Measurements from ENCODE around the gene SPRR4. TPM values are rescaled to one million over a fixed set of nuclear protein-coding genes. Genes with fewer than 3 reads are reported as not detected.
"Not testable (repeated sequence)": the region's sequence is repeated elsewhere in the genome, so short reads cannot be mapped to it uniquely, and the experiment has no call there.

Gene SPRR4
- total RNA-seq, 1 experiment from 2014 or later: not detected

DNA sequence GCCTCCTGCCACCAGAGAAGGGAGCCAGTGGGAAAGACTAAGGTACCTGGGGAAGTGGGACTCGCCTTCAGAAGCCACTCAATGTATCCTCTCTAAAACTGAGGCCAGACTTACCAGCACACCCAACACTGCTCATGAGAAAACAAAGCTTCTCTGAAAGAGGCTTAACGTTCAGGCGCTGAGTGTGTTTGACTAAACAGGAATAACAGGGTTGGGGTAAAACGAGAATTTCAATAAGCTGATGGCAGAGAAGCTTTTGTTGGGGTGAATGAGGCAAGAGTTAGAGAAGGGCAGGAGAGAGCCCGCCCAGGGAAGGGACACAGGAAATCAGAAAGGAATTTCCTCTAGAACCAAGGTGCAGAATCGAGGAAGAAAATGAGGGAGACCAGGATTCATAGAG is 29.4 kb downstream of the SPRR4 start:
- no peak for DNase-seq (ENCODE audit: low spot score)
- in situ Hi-C loops (cut with HindIII; ENCODE audit: low sequenced_read_pairs): no loop called here

DNA sequence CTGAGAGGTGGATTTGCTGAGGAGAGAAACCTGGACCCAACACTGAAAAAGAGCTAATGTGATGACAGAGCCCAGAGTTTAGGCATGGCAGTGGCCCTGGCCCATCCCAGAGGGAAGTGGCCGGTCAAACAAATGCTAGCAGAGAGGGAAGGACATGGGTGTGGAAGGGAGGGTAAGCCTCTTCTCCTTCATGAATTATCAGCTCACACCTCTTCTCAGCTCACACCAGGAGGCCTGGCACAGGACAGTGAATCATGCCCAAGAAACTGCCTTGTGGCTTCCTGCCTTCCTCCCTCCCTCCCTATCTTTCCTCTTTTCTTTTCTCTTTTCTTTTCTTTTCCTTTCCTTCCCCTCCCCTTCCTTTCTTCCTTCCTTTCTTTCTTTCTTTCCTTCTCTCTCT is 29.8 kb downstream of the SPRR4 start:
- DNase-seq (ENCODE audit: low spot score): no peak
- in situ Hi-C loops (cut with HindIII; ENCODE audit: low sequenced_read_pairs): no loop called here

- DNase-seq (ENCODE audit: low spot score): no peak
- in situ Hi-C loops (cut with HindIII; ENCODE audit: low sequenced_read_pairs): no loop called here
Observed at GRCh38 chr1:153001382-153001781, 30.9 kb downstream of the SPRR4 start, which contains the start of gene SPRR3. Gene SPRR3, plus strand, starts transcription at chr1:153001749. Its CDS starts 1,272 bp downstream, at chr1:153003021.

DNA sequence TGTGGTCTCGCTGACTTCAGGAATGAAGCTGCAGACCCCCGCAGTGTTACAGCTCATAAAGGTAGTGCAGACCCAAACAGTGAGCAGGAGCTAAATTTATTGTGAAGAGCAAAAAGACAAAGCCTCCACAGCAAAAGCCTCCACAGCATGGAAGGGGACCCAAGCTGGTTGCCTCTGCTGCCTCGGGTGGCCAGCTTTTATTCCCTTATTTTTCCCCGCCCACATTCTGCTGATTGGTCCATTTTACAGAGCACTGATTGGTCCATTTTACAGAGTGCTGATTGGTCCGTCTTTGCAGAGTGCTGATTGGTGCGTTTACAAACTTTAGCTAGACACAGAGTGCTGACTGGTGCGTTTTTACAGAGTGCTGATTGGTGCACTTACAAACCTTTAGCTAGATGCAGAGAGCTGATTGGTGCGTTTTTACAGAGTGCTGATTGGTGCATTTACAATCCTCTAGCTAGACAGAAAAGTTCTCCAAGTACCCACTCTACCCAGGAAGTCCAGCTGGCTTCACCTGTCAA is 40.8 kb downstream of the SPRR4 start:
- in situ Hi-C loops (cut with HindIII; ENCODE audit: low sequenced_read_pairs); DNase-seq (ENCODE audit: low spot score): not testable (repeated sequence)

DNA sequence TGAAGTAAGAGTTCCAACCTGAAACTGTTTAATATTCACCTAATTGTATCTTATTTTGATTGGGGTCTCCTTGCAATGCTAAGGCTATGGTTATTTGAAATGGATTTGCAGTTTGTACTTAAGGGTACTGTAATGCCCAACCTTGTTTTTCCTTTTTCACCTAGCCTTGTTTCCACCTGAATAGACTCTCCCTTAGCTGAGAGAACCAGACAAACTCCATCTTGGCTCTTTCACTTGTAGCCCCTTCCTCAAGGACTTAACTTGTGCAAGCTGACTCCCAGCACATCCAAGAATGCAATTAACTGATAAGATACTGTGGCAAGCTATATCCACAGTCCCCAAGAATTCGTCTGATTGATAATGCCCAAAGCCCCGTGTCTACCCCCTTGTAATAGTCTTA is 51.4 kb downstream of the SPRR4 start:
- in situ Hi-C loops (cut with HindIII; ENCODE audit: low sequenced_read_pairs); DNase-seq (ENCODE audit: low spot score): not testable (repeated sequence)

Other genes starting within 250 kb of the SPRR4 start
- gene KPRP, start 212.6 kb upstream of the SPRR4 start, total RNA-seq (2014; rRNA removed; shearing (Covaris generic)): not detected in 2 replicates
- not detected in 2 replicates for gene LCE1F, start 195.5 kb upstream of the SPRR4 start, total RNA-seq (2014; rRNA removed; shearing (Covaris generic))
- not detected in 2 replicates for gene LCE1E, start 184.4 kb upstream of the SPRR4 start, total RNA-seq (2014; rRNA removed; shearing (Covaris generic))
- gene LCE1D, start 173.9 kb upstream of the SPRR4 start, total RNA-seq (2014; rRNA removed; shearing (Covaris generic)): not detected in 2 replicates
- not detected in 2 replicates for gene LCE1C, start 164.0 kb upstream of the SPRR4 start, total RNA-seq (2014; rRNA removed; shearing (Covaris generic))
- not detected in 2 replicates for gene LCE1B, start 158.7 kb upstream of the SPRR4 start, total RNA-seq (2014; rRNA removed; shearing (Covaris generic))
- gene LCE1A, start 143.2 kb upstream of the SPRR4 start, total RNA-seq (2014; rRNA removed; shearing (Covaris generic)): not detected in 2 replicates
- gene LCE6A, start 127.8 kb upstream of the SPRR4 start, total RNA-seq (2014; rRNA removed; shearing (Covaris generic)): not detected in 2 replicates
- gene LCE7A, start 110.7 kb upstream of the SPRR4 start, total RNA-seq (2014; rRNA removed; shearing (Covaris generic)): not detected in 2 replicates
- not detected in 2 replicates for gene SMCP, start 92.3 kb upstream of the SPRR4 start, total RNA-seq (2014; rRNA removed; shearing (Covaris generic))
- gene IVL, start 62.1 kb upstream of the SPRR4 start, total RNA-seq (2014; rRNA removed; shearing (Covaris generic)): not detected in 2 replicates
- gene SPRR5, start 23.4 kb upstream of the SPRR4 start, total RNA-seq (2014; rRNA removed; shearing (Covaris generic)): not detected in 2 replicates
- gene SPRR1A, start 13.4 kb downstream of the SPRR4 start, total RNA-seq (2014; rRNA removed; shearing (Covaris generic)): not detected in 2 replicates
- gene SPRR3, start 31.1 kb downstream of the SPRR4 start, total RNA-seq (2014; rRNA removed; shearing (Covaris generic)): not detected in 2 replicates
- gene SPRR1B, start 60.6 kb downstream of the SPRR4 start, total RNA-seq (2014; rRNA removed; shearing (Covaris generic)): not detected in 2 replicates
- not detected in 2 replicates for gene SPRR2D, start 70.5 kb downstream of the SPRR4 start, total RNA-seq (2014; rRNA removed; shearing (Covaris generic))
- not detected in 2 replicates for gene SPRR2A, start 86.9 kb downstream of the SPRR4 start, total RNA-seq (2014; rRNA removed; shearing (Covaris generic))
- gene SPRR2B, start 101.0 kb downstream of the SPRR4 start, total RNA-seq (2014; rRNA removed; shearing (Covaris generic)): not detected in 2 replicates
- not detected in 2 replicates for gene SPRR2E, start 123.9 kb downstream of the SPRR4 start, total RNA-seq (2014; rRNA removed; shearing (Covaris generic))
- gene SPRR2F, start 142.9 kb downstream of the SPRR4 start, total RNA-seq (2014; rRNA removed; shearing (Covaris generic)): not detected in 2 replicates
- not detected in 2 replicates for gene SPRR2G, start 180.2 kb downstream of the SPRR4 start, total RNA-seq (2014; rRNA removed; shearing (Covaris generic))
- gene LELP1, start 232.8 kb downstream of the SPRR4 start, total RNA-seq (2014; rRNA removed; shearing (Covaris generic)): not detected in 2 replicates
- not detected in 2 replicates for gene PRR9, start 246.9 kb downstream of the SPRR4 start, total RNA-seq (2014; rRNA removed; shearing (Covaris generic))

Measured in G401 (cell line).